Neuron (in vitro differentiated cells): ENCODE measurements around the gene ANK2.
A peak's percentile ranks its signal among the peaks of the same experiment; 100 is the strongest.

ENCODE experiments used
- H2AFZ ChIP-seq: one replicate; pipeline ENCODE4 v1.6.1; 2013; ENCODE audit warnings: low read depth, mild to moderate bottlenecking, inconsistent platforms, low read length, moderate library complexity
- H3K27me3 ChIP-seq: one replicate; pipeline ENCODE4 v1.6.1; 2013; ENCODE audit warnings: low read length; ENCODE audit not compliant: insufficient read depth
- H3K36me3 ChIP-seq: one replicate; pipeline ENCODE4 v1.6.1; 2013; ENCODE audit warnings: low read length; ENCODE audit not compliant: insufficient read depth
- H3K4me1 ChIP-seq: one replicate; pipeline ENCODE4 v1.6.1; 2013; ENCODE audit warnings: low read length; ENCODE audit not compliant: insufficient read depth
- H3K4me3 ChIP-seq: 2 replicates; pipeline ENCODE4 v1.5.1; 2013; ENCODE audit warnings: mild to moderate bottlenecking, low read length, moderate library complexity
- H3K9me3 ChIP-seq: one replicate; pipeline ENCODE4 v1.6.1; 2013; ENCODE audit warnings: low read length

ANK2 gene

DNA sequence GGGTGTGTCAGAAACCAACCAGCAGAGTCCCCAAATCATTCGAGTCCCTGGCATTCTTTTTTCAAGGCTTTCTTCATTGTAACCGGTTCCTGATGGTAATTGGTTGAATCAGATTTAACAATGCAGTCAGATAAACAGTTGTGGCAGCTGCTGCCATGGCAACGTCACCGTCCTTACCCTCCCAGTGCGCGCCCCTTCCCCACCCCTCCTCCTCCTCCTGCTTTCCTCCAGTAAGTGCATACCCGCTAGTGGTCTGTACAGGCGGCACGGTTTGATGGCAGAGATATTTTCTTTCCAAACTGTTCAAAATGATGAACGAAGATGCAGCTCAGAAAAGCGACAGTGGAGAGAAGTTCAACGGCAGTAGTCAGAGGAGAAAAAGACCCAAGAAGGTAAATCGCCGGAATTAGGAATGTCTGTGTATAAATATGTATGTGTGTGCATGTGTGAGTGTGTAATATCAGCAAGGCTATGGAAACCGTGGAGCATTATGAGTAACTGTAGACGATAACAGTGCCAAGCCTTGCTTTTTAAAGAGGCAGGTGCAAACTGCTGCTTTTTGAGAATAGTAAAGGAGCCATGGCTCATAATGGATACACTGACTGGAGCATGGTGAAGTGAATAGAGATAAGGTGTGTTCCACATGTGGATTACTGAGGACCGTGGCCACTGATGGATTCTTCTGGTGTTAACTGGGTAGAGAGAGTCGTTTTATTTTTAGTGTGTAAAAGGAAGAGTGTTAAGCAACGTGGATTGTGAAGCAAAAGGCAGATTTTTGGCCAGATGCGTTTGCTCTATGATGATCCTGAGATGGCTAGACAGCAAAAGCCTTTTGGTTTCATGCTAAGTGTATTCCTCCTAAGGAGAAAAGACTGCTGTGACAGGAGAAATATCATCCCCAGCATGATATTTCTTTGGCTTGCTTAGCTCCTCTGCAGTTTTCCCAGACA is at the start of gene ANK2:
Gene ANK2, plus strand, starts transcription at position 233 of the 950 bp plus-strand sequence. Its CDS starts 76 bp downstream, at position 309.
- Histone ChIP-seq H3K9me3 (no peaks in the 10 kb centered on the region), H3K36me3 (no peaks in the 10 kb centered on the region), H3K4me1 (peaks cover 23% of the 10 kb centered on the region), H3K4me3 (peak within 1 kb of the TSS; percentile 65), H3K27me3 (no peaks in the 10 kb centered on the region), H2AFZ (peak within 1 kb of the TSS; percentile 78)

DNA sequence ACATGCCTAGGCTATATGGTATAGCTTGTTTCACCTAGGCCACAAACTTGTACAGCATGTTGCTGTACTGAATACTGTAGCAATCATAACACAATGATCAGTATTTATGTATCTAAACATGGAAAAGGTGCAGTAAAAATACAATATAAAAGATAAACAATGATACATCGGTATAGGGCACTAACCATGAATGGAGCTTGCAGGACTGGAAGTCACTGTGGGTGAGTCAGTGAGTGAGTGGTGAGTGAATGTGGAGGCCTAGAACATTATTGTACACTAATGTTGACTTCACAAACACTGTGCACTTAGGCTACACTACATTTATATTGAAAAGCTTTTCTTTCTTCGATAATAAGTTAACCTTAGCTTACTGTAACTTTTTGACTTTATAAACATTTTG is 45.6 kb upstream of the ANK2 start:
- Histone ChIP-seq H2AFZ (no peak overlapping the region), H3K4me3 (no peak overlapping the region), H3K27me3 (no peaks in the 10 kb centered on the region), H3K9me3 (no peaks in the 10 kb centered on the region), H3K36me3 (no peaks in the 10 kb centered on the region), H3K4me1 (peaks cover 6% of the 10 kb centered on the region)

DNA sequence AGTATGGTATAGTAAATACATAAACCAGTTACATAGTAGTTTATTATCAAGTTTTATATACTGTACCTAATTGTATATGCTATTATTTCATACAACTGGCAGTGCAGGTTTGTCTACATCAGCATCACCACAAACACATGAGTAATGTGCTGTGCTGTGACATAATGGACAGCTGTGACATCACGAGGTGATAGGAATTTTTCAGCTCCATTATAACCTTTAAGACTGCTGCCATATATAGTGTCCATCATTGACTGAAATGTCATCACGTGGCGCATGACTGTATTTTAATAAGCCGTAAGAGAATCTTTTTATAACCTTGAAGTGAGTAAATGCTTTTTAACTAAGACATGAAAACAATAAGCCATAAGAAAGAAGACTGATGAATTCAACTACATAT is 44.8 kb upstream of the ANK2 start:
- Histone ChIP-seq H3K9me3 (no peaks in the 10 kb centered on the region), H2AFZ (no peak overlapping the region), H3K4me3 (no peak overlapping the region), H3K27me3 (no peaks in the 10 kb centered on the region), H3K4me1 (peaks cover 8% of the 10 kb centered on the region), H3K36me3 (no peaks in the 10 kb centered on the region)

DNA sequence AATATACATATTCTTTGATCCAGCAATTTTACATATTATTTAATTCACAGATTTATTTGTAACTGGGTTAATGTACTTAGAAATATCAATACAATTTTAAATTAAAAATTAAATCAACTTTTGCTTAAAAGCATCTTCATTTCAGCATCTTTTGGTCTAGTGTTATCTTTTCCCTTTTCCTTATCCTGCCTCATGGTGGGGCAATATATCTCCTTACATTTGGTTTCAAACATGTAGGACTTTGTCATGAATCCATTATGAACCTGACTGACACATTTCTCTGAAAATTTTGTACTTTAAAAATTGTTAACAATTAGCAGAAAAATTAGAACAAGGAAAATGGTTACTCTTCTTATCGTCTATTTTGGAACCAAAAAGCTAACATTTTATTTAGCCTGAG is 42.8 kb upstream of the ANK2 start:
- H3K27me3 ChIP-seq: no peaks in the 10 kb centered on the region
- H3K4me1 ChIP-seq: peaks cover 12% of the 10 kb centered on the region
- no peak overlapping the region for H3K4me3 ChIP-seq
- no peak overlapping the region for H2AFZ ChIP-seq
- H3K36me3 ChIP-seq: no peaks in the 10 kb centered on the region
- H3K9me3 ChIP-seq: no peaks in the 10 kb centered on the region

DNA sequence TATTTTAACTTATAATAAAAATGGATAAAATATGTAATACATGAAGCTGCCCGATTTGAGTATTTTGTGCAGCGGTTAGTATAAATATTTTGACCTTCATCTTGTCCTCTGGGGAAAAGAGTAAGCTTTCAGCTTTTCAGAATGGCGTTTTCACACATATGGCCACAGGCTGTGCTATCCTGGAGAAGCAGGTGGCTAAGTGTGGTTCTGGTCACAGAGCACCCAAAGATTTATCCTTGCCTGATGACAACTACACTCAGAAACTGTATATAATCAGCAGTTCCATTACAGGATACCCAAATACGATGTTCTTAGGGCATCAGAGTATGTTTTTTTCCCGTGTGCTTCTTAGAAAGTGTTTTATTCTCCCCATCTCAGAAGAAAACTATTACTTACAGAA is 42.3 kb upstream of the ANK2 start:
- peaks cover 15% of the 10 kb centered on the region for H3K4me1 ChIP-seq
- H3K9me3 ChIP-seq: no peaks in the 10 kb centered on the region
- H3K36me3 ChIP-seq: no peaks in the 10 kb centered on the region
- H2AFZ ChIP-seq: no peak overlapping the region
- no peak overlapping the region for H3K4me3 ChIP-seq
- no peaks in the 10 kb centered on the region for H3K27me3 ChIP-seq

DNA sequence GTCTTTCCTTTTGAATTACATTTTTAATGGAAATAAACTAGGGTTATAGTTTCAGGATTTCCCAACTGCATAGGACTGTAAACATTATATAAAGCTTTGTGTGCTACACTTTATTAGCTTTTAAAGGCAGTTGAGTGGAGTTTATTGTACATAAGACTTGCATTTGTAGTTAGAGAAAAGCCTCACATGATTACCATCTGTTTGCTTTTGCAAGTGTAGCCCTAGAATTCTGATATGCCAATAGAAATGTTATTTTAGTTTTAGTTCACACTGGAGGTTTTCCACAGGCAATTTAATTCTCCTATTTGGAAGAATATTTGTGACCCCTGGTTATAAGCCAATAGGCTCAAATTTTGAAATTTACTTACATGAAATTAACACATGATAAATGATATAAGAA is 41.3 kb upstream of the ANK2 start:
- no peak overlapping the region for H3K4me3 ChIP-seq
- H3K27me3 ChIP-seq: no peaks in the 10 kb centered on the region
- peaks cover 25% of the 10 kb centered on the region for H3K4me1 ChIP-seq
- H2AFZ ChIP-seq: peak overlapping the region; percentile 13
- no peaks in the 10 kb centered on the region for H3K36me3 ChIP-seq
- H3K9me3 ChIP-seq: no peaks in the 10 kb centered on the region

DNA sequence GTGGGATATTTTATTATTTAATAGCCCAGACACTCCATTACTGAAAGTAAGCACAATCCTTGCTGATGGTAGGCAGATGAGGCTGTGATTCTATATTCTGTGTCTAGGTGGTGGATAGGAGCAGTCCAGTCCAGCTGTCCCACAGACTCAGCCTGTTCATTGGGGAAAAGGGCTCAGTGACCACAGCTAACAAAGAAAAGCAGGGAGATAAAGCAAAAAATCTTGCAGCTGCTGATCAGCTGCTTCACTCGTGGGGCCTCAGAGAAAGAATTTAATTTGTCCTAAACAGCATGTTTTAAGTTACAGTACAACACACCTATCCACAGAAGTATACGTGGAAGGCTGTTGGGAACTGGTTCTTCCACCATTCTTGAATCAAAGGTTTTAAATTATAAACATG is 40.7 kb upstream of the ANK2 start:
- Histone ChIP-seq H3K4me3 (no peak overlapping the region), H3K36me3 (no peaks in the 10 kb centered on the region)

DNA sequence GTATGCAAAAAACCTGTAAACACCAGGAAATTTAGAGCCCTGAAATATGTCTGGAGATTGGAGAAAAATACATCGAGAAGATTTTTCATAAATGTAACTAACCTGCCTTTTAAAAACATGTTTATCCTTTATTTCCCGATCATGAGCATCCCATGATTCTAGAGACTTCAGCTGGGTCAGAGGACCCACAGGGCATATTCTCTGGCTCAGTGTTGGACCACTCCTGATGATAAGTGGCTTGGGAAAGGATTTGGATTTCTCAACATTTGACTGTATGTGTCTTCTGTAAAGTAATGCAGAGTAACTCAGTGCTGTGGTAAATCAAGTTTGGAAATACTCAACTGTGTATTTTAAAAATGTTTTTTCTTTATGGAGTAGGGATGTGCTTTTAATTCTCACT is 40.0 kb upstream of the ANK2 start:
- Histone ChIP-seq H2AFZ (no peak overlapping the region), H3K9me3 (no peaks in the 10 kb centered on the region), H3K4me3 (no peak overlapping the region), H3K27me3 (no peaks in the 10 kb centered on the region), H3K36me3 (no peaks in the 10 kb centered on the region), H3K4me1 (peaks cover 31% of the 10 kb centered on the region)

More for the DNA sequence above, 40.7 kb upstream of the ANK2 start:
- no peaks in the 10 kb centered on the region for H3K9me3 ChIP-seq
- H2AFZ ChIP-seq: peak overlapping the region; percentile 13
- no peaks in the 10 kb centered on the region for H3K27me3 ChIP-seq
- peaks cover 30% of the 10 kb centered on the region for H3K4me1 ChIP-seq

DNA sequence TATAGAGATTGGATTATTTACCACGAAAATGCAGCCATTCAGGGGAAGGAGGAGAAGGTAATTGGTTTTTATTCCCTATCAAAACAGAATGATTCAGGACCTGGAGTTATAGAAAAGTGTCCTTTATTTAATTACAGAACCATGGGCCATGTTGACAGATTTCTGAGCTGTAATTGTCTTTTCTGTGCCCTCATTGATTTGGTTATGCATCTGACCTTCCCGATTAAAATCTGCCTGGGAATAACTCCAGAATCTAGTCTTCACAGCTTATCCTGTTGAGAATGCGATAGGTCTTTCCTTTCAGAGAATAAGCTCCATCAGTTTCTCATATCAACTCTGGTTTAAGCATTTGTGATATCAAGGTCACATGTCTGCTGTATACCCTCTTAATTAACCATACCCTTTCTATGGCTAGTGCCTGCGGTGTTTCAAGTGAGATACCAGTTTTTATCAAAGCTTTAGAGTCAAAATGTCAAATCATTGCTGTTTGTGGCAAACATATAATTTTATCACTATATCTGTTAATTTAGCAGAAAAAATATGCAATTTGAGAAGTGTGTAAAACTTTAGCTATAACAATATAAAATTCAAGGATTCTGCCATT is 37.2 kb upstream of the ANK2 start:
- Histone ChIP-seq H3K36me3 (no peaks in the 10 kb centered on the region), H3K4me3 (no peak overlapping the region), H3K27me3 (no peaks in the 10 kb centered on the region), H3K4me1 (peaks cover 31% of the 10 kb centered on the region), H2AFZ (no peak overlapping the region), H3K9me3 (no peaks in the 10 kb centered on the region)

DNA sequence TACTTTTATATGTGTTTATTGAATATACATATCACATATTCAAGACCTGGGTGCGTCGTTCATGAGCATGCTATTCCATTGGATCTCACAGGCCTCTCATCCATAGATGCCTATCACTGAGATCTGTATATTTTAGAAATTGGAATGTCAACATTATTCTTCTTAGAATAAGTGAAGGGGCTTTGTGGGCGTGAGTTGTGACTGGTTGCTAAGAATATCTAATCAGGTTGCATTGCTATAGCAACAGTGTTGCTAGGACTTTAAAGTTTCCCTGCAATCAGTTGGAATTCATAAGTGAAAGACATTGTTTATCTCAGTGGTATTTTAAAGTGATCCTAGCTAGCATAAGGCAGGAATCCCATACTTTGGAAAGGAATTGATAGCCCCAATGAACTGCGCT is 36.7 kb upstream of the ANK2 start:
- no peaks in the 10 kb centered on the region for H3K9me3 ChIP-seq
- peaks cover 31% of the 10 kb centered on the region for H3K4me1 ChIP-seq
- H3K4me3 ChIP-seq: no peak overlapping the region
- no peaks in the 10 kb centered on the region for H3K27me3 ChIP-seq
- no peaks in the 10 kb centered on the region for H3K36me3 ChIP-seq
- H2AFZ ChIP-seq: no peak overlapping the region

DNA sequence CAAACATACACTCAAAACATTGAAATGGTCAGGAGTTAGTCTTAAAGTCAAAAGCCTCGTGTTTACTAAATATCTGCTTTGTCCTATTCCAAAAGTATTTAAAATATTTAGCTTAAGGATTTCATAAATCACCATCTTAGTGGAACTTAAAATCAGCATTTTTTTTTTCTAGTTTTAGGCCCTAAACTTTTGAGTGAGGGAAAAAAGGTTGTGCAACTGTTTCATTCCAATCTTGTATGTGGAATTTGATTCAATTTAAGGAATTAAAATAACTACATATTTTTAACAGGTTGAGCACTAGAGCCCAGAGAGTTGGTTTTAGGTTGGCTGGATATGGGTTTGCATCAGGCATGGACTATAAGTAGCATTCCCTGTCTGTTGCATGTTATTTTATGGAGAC is 35.7 kb upstream of the ANK2 start:
- H3K27me3 ChIP-seq: no peaks in the 10 kb centered on the region
- H3K4me3 ChIP-seq: no peak overlapping the region
- H3K4me1 ChIP-seq: peaks cover 26% of the 10 kb centered on the region
- no peaks in the 10 kb centered on the region for H3K9me3 ChIP-seq
- no peaks in the 10 kb centered on the region for H3K36me3 ChIP-seq
- H2AFZ ChIP-seq: no peak overlapping the region

DNA sequence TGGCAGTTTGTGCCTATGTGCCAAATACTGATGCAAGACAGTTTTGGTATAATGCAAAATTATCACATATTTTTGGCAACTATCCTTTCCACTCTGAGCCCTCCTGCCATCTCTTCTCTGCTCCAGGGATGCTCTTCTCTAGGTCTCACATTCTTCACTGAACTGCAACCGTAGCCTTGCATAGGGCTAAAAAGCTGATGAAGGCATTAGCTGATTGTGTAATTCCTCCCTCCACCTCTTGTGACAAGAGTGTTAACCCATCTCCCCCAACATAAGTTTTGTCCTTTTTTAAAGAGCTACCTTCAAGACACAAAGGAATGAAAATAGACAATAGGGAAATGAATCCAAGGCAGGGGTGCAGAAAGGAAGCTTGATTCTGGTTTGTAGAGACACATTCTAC is 33.1 kb upstream of the ANK2 start:
- Histone ChIP-seq H3K27me3 (no peaks in the 10 kb centered on the region), H3K4me1 (peaks cover 29% of the 10 kb centered on the region), H2AFZ (no peak overlapping the region), H3K9me3 (no peaks in the 10 kb centered on the region), H3K36me3 (no peaks in the 10 kb centered on the region), H3K4me3 (no peak overlapping the region)

DNA sequence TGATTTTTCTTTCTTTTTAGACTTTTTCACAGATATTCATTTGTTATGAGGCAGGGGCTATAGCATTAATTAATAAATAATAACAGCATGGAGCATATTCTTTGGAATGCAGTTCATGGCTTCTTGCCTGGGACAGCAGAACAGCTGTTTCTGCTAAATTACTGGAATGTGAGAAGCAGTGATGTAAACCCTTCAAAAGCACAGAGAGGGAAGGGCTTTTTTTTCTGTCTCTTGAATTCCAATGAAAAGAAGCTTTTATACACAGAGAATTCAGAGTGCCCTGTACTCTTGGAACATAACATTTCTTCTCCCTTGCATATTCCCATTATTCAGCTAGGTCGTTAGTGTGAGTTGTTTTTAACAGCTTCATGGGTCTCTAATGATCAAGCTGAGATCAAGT is 28.5 kb upstream of the ANK2 start:
- no peaks in the 10 kb centered on the region for H3K27me3 ChIP-seq
- H2AFZ ChIP-seq: no peak overlapping the region

More for the DNA sequence above, 28.5 kb upstream of the ANK2 start:
- Histone ChIP-seq H3K9me3 (no peaks in the 10 kb centered on the region), H3K4me1 (peaks cover 11% of the 10 kb centered on the region), H3K36me3 (no peaks in the 10 kb centered on the region), H3K4me3 (no peak overlapping the region)
